ENCODE data around the gene FAM90A26.
"Not testable (repeated sequence)": the region's sequence is repeated elsewhere in the genome, so short reads cannot be mapped to it uniquely, and the experiment has no call there.

DNA sequence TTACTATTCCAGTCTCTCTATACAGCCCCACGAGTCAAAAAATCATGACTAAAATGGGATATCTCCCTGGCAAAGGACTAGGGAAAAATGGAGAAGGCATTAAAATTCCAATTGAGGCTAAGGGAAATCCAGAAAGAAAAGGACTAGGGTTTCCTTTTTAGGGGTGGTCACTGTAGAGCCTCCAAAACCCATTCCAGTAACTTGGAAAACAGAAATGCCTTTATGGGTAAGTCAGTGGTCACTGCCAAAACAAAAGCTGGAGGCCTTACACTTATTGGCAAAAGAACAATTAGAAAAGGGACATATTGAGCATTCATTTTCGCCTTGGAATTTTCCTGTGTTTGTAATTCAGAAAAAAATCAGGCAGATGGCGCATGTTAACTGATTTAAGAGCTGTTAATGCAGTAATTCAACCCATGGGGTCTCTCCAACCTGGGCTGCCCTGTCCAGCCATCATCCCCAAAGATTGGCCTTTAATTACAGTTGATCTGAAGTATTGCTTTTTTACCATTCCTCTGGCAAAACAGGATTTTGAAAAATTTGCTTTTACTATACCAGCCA lies 44.5 kb upstream of the FAM90A26 start:
- TF ChIP-seq, protein P1, sequence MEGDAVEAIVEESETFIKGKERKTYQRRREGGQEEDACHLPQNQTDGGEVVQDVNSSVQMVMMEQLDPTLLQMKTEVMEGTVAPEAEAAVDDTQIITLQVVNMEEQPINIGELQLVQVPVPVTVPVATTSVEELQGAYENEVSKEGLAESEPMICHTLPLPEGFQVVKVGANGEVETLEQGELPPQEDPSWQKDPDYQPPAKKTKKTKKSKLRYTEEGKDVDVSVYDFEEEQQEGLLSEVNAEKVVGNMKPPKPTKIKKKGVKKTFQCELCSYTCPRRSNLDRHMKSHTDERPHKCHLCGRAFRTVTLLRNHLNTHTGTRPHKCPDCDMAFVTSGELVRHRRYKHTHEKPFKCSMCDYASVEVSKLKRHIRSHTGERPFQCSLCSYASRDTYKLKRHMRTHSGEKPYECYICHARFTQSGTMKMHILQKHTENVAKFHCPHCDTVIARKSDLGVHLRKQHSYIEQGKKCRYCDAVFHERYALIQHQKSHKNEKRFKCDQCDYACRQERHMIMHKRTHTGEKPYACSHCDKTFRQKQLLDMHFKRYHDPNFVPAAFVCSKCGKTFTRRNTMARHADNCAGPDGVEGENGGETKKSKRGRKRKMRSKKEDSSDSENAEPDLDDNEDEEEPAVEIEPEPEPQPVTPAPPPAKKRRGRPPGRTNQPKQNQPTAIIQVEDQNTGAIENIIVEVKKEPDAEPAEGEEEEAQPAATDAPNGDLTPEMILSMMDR (IDR thresholded peaks at IDR 0.05; ENCODE audit: low read length) = not testable (repeated sequence)
- TF ChIP-seq EZH2 (IDR thresholded peaks at IDR 0.05; ENCODE audit: borderline replicate concordance, low read length) = not testable (repeated sequence)

Measured in OCI-LY1 (cell line).